Right kidney (tissue), 1 donor: Measurements from ENCODE around the gene SND1.

Experiments used
- DNase-seq: peaks from one replicate; pipeline ENCODE4 v3.0.0-alpha.2; 2016

The SND1 gene

GRCh38 chr7:128052404-128052803 lies 400.4 kb downstream of the SND1 start:
- DNase-seq: no peak

- no peak for DNase-seq
Observed at GRCh38 chr7:128053023-128053422, 401.0 kb downstream of the SND1 start.

GRCh38 chr7:128053991-128054390 lies 402.0 kb downstream of the SND1 start:
- DNase-seq: no peak

- no peak for DNase-seq
Observed at GRCh38 chr7:128054511-128054910, 402.5 kb downstream of the SND1 start.

GRCh38 chr7:128055637-128056036 lies 403.6 kb downstream of the SND1 start:
- no peak for DNase-seq

DNA sequence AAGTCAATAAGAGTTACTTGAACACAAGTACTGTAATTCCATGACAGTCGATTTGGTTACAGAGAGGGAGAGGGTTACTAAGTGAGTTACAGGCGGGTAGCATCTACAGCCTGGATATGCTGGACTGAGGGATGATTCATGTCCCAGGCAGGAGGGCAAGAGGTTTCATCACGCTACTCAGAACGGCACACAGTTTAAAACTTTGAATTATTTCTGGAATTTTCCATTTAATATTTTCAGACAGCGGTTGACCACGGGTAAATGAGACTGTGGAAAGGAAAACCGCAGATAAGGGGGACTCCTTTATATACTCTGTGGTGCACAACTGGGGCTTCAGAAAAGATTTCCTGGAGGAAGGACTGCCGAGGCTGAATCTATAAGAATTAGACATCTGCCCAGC lies 404.9 kb downstream of the SND1 start:
- no peak for DNase-seq

DNA sequence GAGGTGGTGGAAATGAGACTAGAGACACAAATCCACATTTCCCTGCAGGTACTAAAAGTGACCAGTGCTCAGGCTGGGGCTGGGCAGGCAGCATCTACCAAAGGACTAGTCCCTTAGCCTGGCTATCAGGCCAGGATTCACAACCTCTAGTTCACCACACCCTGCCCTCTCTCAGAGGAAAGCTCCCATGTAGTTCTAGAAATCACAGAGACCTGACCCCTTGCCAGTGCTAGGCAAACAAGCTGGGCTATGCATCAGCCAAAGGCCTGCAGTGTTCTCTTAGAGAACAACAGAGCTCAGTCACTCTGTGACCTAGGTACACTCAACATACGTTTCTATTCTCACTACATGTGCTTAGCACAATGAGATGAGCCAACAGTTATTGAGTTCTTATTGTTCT lies 405.9 kb downstream of the SND1 start:
- no peak for DNase-seq

- no peak for DNase-seq
Observed at GRCh38 chr7:128059143-128059988, 407.4 kb downstream of the SND1 start.

DNA sequence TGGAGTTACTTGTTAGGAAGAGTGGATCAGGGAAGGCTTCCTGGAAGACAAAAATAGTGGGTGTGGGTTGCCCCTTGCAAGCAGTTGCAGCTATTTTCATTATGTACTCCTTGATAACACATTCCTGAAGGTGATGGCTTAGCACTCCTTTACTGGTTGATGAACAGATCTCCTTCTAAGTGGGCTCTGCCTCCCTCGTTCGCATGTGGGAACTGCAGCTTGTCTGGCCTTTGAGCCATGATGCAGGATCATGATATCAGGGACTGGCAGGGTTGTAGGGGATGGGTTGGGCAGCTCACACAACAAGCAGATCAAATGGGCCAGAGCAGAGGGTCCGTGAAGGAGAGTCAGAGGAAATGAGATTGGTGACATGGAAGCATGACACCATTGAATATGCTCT lies 408.0 kb downstream of the SND1 start:
- DNase-seq: no peak

- DNase-seq: no peak
Observed at GRCh38 chr7:128063088-128063487, 411.1 kb downstream of the SND1 start.

GRCh38 chr7:128065872-128066271 lies 413.9 kb downstream of the SND1 start:
- DNase-seq: no peak

- DNase-seq: no peak
Observed at GRCh38 chr7:128066395-128066794, 414.4 kb downstream of the SND1 start.

GRCh38 chr7:128066858-128067257 lies 414.9 kb downstream of the SND1 start:
- DNase-seq: no peak

GRCh38 chr7:128067983-128068382 lies 416.0 kb downstream of the SND1 start:
- no peak for DNase-seq

- DNase-seq: no peak
Observed at GRCh38 chr7:128068785-128069184, 416.8 kb downstream of the SND1 start.

DNA sequence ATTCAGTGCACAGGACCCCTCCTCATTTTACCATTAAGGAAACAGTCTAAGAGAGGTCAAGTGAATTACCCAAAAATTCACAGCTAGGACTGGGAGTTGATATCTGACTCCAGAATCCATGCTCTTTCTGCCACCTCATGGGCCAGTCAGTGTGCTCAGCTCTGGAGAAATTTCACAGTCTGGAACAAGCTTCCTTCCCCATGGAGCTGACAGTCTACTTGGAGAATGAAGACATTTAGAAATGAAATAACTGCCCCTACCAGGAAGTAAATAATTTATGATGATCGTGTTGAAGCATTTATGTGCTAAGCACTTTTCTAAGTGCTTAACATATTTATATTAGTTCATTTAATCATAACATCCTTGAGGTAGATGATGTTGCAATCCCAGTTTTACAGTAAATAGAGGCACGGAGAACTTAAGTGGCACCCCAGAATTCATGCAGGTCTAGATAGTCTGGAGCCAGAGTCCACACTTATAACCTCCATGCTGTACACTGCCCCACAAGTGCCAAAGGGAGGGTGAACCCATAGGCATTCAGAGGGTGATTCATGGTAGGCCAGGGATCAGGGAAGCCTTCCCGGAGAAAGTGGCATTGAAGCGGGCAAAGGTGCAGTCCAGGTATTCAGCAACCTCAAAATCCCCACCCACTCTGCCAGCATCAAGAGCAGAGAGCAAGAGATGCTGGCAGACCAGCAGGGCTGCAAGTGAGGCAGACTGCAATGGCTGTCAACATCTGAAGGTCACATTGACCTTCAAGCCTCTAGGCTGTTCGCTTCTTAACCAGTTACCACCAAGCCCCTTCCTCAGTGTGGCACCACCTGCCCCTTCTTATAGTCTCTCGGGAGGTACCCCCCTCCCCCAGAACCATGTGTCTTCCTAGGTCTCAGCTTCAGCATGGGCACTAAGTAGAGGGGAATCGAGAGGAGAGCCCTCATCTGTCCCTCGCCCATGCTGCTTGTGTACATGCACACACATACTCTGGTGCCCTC lies 417.7 kb downstream of the SND1 start:
- no peak for DNase-seq

DNA sequence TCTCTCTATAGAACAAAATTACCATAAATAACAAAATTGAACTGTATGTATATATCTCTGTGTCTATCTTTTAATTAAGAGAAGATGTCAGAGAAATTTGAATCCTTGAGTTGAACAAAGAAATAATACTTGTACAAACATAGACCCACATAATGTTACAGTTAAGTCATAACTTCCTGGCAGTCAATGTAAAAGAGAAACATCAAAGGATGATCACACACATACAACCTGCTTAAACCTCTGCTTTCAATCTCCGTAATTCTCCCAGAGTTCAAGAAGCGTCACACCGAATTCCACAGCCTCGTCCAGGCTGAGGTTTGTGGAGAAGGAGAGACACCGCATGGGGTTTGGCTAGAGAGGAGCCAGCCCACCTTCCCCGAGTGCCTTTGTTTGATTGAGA lies 419.4 kb downstream of the SND1 start:
- no peak for DNase-seq

GRCh38 chr7:128071801-128072200 lies 419.8 kb downstream of the SND1 start:
- no peak for DNase-seq

DNA sequence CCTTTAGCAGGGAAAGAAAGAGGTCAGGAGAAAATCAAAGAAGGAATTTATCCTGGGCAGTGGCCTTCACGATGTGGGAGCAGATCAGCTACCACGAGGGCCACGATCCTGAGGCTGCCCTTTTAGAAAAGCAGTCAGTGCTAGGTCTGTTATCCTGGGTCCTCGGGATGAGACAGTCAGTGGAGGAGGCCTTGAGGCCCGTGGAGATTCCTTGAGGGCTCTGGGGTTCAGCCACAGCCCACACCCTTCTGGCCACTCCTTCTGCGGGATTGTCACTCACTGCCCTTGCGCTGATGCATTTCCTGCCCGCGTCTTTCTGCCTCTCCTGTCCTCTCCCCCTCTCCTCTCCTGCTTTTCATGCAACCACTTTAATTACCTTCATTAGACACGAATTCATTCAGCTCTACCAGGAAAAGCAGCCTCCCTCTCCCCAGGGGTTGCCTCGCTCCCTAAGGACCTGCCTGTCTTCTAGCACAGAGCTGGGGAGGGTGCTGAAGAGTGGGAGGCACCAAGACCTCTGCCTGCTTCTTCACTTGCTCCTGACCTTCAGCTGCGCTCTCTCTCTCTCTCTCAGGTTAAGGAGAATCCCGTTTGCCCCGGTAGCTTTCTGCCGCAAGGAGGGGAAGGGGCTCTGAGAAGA lies 421.8 kb downstream of the SND1 start:
- DNase-seq: no peak

DNA sequence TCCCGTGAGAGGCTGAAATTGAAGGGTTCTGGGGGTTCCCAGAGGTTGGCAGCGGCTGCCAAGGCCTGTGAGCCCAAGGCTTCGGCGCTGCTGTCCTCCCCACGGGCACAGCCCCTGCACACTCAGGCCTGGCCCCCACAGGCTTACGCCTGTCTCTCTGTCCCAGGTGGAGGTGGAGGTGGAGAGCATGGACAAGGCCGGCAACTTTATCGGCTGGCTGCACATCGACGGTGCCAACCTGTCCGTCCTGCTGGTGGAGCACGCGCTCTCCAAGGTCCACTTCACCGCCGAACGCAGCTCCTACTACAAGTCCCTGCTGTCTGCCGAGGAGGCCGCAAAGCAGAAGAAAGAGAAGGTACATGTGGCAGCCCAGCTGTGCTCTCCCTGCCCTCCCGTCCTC lies 422.3 kb downstream of the SND1 start:
- no peak for DNase-seq

GRCh38 chr7:128074736-128075135 lies 422.7 kb downstream of the SND1 start:
- no peak for DNase-seq

GRCh38 chr7:128075242-128076095 lies 423.5 kb downstream of the SND1 start:
- DNase-seq: no peak
